Activated effector memory CD4-positive, alpha-beta T cell treated with anti-CD3 and anti-CD28 coated beads, Interleukin-2, amount 50 U/mL, for 16 hours (primary cell): Measurements from ENCODE around the gene ABHD17C.
A peak's percentile ranks its signal among the peaks of the same experiment; 100 is the strongest.

Source experiments
- DNase-seq: peaks from one replicate; pipeline ENCODE4 v3.0.0-alpha.2; 2020

Gene ABHD17C

DNA sequence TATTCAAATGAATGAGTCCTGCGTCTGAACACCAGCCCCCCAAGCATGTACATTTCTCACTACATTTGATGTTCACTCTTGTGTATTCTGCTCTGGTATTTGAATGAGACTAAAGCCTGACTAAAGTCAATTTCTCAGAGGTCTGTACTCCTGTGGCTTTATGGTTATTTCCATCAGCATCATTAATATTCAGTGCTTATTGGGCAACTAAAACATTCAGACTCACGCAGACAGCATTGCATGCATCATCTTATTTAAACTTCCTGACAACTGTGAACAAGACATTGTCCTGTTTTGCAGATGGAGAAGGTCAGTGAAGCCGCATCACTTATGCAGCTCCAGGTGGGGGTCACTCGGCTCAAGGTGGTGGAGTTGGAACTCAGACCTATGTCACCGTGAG, 95.1 kb downstream of the ABHD17C start:
- DNase-seq, result no peak

DNA sequence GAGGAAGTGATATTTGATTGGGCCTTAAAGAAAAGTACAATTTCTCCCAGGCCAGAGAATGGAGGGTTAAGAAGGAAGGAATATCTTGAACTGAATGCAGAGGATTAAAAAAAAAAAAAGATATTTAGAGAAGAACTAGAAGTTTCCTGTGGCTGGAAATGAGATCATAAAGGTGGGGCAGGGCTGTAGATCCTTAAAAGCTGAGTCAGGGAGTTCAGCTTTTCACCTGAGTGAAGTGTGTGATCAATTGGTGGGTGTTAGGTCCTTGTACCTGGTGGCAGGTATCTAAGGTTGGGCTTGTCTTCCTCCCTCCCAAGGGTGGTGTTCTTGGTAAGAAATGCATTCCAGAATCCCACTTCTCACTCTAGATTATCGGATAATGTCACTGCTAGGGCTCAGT, 95.9 kb downstream of the ABHD17C start:
- no peak for DNase-seq

DNA sequence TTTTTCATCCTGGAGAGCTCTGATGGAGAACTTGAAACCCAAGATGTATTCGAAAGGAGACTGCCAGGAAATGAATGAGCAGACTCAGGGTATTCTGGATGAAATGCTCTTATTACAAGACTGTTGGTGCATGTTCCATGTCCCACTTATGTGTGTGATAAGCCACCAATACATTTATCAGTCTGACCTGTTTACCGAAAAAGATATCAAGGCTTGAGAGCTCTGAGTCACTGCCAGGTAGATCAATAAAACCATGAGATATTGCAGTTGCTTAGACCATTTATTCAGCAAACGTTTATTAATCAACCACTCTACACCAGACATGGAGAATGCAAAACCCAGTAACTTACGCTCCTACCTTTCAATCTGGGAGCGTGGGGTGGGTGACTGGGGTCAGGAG, 101.3 kb downstream of the ABHD17C start:
- no peak for DNase-seq

DNA sequence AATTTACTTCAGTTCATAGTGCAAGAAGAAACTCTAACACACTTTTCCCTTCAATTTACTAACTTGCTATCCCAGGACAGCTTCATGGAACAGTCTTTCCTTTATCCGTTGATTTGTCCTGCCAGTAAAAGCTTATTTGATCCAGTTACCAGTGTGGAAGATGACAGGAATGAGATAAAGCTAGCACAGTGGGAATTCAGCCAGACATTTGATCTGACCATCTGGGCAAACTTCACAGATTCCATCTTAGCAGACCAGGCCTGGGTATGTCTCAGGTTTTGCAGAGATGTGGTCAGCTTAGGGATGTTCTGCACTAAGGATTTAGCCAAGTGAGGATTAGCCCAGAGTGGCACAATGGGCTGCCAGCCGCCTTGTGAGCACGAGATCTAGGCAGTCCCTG, 103.8 kb downstream of the ABHD17C start:
- DNase-seq, result no peak

DNA sequence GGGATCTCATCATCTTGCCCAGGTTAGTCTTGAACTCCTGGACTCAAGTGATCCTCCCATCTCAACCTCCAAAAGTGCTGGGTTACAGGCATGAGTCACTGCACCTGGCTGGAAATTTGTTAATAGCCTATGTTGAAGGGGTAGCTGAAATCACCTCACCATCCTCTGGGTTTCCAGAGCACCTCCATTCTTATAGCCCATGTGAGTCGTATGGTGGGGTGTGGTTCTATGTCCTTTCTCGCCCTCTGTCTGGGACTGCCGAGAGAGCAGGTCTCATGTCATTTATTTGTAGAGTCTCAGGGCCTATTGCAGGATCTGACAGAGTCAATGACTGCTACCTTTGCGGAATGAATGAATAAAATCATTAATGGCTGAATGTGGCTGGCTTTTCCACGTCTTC, 105.0 kb downstream of the ABHD17C start:
- no peak for DNase-seq

DNA sequence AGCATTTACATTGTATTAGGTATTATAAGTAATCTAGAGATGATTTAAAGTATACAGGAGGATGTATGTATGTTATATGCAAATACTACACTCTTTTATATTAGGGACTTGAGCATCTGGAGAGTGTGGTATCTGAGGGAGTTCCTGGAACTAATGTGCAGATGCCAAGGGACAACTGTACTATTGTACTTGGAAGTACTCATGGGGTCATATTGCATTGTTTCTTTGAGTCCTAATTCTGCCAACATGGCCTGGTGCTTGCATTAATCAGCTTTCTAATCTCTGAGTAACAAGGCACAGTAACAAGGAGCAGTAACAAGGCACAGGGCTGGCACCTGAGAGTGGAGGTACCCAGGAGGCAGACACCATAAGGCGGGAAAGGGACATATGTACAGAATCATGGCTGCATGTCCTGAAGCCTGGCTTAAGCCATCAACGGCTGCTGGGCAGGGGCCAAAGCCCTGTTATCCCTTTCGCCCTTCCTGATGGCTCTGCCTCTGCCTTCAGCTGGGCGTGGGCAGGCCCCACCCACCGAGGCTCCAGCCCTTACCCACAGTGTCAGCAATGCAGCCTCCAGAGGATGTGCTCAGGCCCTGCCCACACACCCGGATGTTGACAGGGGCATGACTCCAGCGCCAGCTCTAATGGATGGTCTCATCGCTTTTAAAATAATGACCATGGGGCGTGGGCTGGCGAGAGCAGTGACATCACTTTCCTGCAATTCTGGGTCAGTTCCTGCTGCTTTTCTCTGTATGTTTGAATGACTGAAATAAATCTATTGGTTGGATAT, 107.0 kb downstream of the ABHD17C start:
- no peak for DNase-seq

DNA sequence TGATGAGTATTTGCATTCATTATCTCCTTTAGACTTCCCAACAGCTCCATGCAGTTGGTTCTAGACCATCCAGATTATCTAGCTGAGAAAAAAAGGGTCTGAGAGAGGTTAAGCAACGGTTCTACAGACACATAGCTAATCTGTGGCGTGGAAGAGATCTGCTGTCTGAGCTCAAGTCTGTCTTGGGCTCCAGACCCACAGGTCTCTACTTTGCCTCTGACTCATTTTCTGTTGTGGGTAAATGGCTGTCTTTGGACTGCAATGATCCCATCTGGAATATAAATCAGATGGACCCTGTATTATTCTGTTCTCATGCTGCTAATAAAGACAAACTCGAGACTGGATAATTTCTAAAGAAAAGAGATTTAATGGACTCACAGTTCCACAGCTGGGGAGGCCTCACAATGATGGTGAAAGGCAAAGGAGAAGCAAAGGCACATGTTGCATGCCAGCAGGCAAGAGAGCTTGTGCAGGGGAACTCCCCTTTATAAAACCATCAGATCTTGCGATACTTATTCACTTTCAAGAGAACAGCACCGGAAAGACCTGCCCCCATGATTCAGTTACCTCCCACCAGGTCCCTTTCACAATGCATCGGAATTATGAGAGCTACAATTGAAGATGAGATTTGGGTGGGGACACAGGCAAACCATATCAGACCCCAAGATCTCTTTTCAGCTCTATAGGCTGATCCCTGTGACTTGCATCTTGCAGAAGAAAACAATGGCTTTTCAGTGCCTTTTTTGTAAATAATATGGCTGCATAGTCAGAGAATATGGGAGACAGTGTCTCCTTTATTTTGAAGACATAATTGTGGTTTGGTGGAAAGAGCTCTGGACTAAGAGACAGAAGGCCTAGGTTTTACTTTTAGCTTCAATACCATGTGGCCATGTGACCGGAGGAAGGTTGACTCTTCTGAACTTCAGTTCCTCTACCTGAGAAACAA, 108.7 kb downstream of the ABHD17C start:
- peak; percentile 77 for DNase-seq

DNA sequence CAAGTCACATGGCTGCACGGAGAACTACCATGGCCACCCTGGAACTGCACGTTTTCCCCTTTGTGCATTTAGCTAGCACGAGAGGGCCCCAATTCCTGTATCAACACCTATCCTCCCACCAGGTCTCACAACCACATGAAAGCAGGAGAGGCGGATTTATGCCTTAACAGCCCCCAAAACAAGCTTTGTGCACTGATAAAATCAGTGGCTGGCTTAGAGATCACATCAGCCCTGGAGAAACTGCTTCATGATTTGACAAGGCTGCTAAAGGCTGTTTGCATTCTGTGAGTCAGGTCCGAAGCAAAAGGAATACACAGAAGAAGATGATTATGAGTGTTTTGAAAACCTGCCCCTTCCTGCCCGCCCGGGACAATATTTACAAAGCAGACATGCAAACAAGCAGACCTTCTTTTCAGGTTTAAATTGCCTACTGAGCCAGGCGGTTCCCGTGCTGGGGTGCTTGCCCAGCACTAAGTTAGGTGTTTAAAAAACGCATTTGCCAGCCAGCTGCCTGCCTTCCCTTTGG, 109.9 kb downstream of the ABHD17C start:
- peak; percentile 67 for DNase-seq
